Lower lobe of right lung (tissue), 2 donors: Measurements from ENCODE around the gene CTNNA3. TPM values are rescaled to one million over a fixed set of nuclear protein-coding genes. Genes with fewer than 3 reads are reported as not detected.

ENCODE experiments used
- ATAC-seq, 2 donors: fragments of 200-7000 bp; cut with Tn5 transposase; one replicate each; pipeline ENCODE4 v1.9.1; 2020 to 2022; ENCODE audit warnings: mild to moderate bottlenecking in 2 of 2, moderate library complexity in 2 of 2
- DNase-seq: peaks from one replicate; pipeline ENCODE4 v3.0.0-alpha.2; 2020
- H3K27ac ChIP-seq: fragments of 200-600 bp; one replicate; pipeline ENCODE4 v1.8.0; 2022
- H3K27me3 ChIP-seq: fragments of 200-600 bp; one replicate; pipeline ENCODE4 v1.8.0; 2022; ENCODE audit warnings: low read depth
- H3K36me3 ChIP-seq: fragments of 200-600 bp; one replicate; pipeline ENCODE4 v1.8.0; 2022; ENCODE audit warnings: mild to moderate bottlenecking
- H3K4me1 ChIP-seq: fragments of 200-600 bp; one replicate; pipeline ENCODE4 v1.8.0; 2022
- H3K4me3 ChIP-seq: fragments of 200-600 bp; one replicate; pipeline ENCODE4 v1.8.0; 2022; ENCODE audit warnings: mild to moderate bottlenecking
- H3K9me3 ChIP-seq: fragments of 200-600 bp; one replicate; pipeline ENCODE4 v1.8.0; 2022
- CTCF ChIP-seq: fragments of 200-600 bp; IDR thresholded peaks from one replicate; pipeline ENCODE4 v1.8.0; 2022; ENCODE audit warnings: antibody characterized with exemption, mild to moderate bottlenecking
- intact Hi-C: fragments of 100-400 bp; cut with DNase I; formaldehyde crosslinking; loops from one replicate; pipeline ENCODE4 v1.11.0; 2022
- total RNA-seq: library from RNA; stranded (reverse); fragmentation: NEBNext Ultra II Directional; extraction: Animal tissue kit (Norgen Biotek cat#: 25700); gene quantifications from one replicate; pipeline ENCODE4 v1.2.1, GENCODE V29; 2021
- donor health status: DM: no; HTN: yes; CAD: no; lungs with severe emphysema.

Gene CTNNA3
- total RNA-seq, 1 donor from 2014 or later = not detected

DNA sequence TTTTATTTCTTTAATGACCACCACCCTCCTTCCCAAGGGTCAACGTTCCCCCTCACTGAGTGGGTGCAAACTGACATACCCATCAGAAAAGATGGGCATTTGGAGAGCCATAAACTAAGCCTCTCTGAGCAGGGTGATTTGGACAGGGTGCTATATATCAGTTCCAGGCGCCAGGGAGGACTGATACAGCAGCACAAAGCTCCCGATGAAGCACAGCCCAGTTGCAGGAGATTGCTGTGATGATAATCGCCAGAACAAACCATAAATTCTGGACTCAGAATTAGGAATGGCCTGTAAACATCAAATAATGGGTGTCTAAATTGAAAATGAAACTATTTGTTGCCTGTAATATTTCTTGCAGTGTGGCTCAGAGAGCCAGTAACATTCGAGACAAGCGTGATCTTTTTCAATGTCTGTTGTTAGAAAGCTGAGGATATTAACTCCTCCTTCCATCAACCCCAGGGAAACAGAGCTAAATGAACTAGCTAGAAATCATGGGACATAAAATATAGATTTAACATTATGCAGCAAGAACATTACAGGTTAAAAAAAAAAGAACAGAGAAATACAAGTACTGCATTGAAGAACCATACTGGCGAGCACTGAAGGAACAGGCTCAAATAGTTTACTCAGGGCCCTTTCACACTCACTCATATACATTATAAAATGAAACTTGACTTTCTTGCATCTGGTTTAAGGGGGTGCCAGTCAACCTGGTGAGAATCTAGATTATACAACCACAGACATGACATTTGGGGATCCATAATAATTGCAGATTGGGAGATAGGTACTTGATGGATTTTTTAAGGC is 907.6 kb downstream of the CTNNA3 start:
- Histone ChIP-seq H3K27ac (no peak overlapping the region), H3K9me3 (no peaks in the 10 kb centered on the region), H3K4me3 (no peak overlapping the region), H3K36me3 (no peaks in the 10 kb centered on the region), H3K4me1 (no peaks in the 10 kb centered on the region), H3K27me3 (no peaks in the 10 kb centered on the region)
- no peak for TF ChIP-seq CTCF
- DNase-seq (no peak), ATAC-seq (no peak)
- intact Hi-C loops = no loop called here

- ATAC-seq (no peak), DNase-seq (no peak)
- TF ChIP-seq CTCF = no peak
- no peak overlapping the region for H3K27ac ChIP-seq
- H3K9me3 ChIP-seq = no peaks in the 10 kb centered on the region
- no peaks in the 10 kb centered on the region for H3K27me3 ChIP-seq
- intact Hi-C loops = no loop called here
- H3K4me3 ChIP-seq = no peak overlapping the region
- H3K36me3 ChIP-seq = no peaks in the 10 kb centered on the region
- H3K4me1 ChIP-seq = no peaks in the 10 kb centered on the region
Measured at GRCh38 chr10:66786709-66787108, 909.3 kb downstream of the CTNNA3 start.

GRCh38 chr10:66784770-66785169 is 911.2 kb downstream of the CTNNA3 start:
- DNase-seq (no peak), ATAC-seq (no peak)
- no peak overlapping the region for H3K27ac ChIP-seq
- no peaks in the 10 kb centered on the region for H3K27me3 ChIP-seq
- no peak for TF ChIP-seq CTCF
- no peak overlapping the region for H3K4me3 ChIP-seq
- H3K36me3 ChIP-seq = no peaks in the 10 kb centered on the region
- no peaks in the 10 kb centered on the region for H3K9me3 ChIP-seq
- H3K4me1 ChIP-seq = no peaks in the 10 kb centered on the region
- intact Hi-C loops = no loop called here

DNA sequence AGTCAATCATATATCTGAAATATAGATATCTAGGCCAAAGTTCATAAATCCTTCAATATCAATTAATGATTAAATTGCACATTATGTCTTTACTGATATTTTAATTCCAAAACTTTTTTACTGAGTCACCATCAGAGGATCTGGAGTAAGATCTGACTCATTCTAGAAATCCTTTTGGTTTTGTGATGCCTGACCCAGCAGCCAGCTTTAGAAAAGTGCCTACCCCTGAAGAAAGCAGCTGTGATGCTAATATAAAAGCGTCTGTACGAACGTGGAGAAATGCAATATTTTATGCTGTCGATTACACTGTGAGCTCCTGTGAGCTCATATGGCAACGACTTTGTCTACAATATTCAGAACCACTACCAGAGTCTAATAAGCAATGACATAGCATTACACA is 912.7 kb downstream of the CTNNA3 start:
- Histone ChIP-seq H3K4me1 (no peaks in the 10 kb centered on the region), H3K36me3 (no peaks in the 10 kb centered on the region), H3K4me3 (no peak overlapping the region), H3K9me3 (no peaks in the 10 kb centered on the region), H3K27me3 (no peaks in the 10 kb centered on the region), H3K27ac (no peak overlapping the region)
- ATAC-seq (no peak), DNase-seq (no peak)
- no peak for TF ChIP-seq CTCF
- intact Hi-C loops = no loop called here

GRCh38 chr10:66782776-66783175 is 913.2 kb downstream of the CTNNA3 start:
- no peak for ATAC-seq
- no peaks in the 10 kb centered on the region for H3K9me3 ChIP-seq
- DNase-seq = no peak
- no peak overlapping the region for H3K27ac ChIP-seq
- no peak overlapping the region for H3K4me3 ChIP-seq
- intact Hi-C loops = no loop called here
- H3K4me1 ChIP-seq = no peaks in the 10 kb centered on the region
- H3K27me3 ChIP-seq = no peaks in the 10 kb centered on the region
- H3K36me3 ChIP-seq = no peaks in the 10 kb centered on the region
- TF ChIP-seq CTCF = no peak
